HG02970 (cell line): Measurements from ENCODE around the gene SPAAR.
"Not testable (repeated sequence)": the region's sequence is repeated elsewhere in the genome, so short reads cannot be mapped to it uniquely, and the experiment has no call there.

Source experiments
- ATAC-seq: cut with Tn5 transposase; IDR thresholded peaks from one replicate; pipeline ENCODE4 v1.9.1; 2021; ENCODE audit warnings: mild to moderate bottlenecking, moderate library complexity, moderate number of reproducible peaks; ENCODE audit not compliant: unreplicated experiment, low FRiP score

Gene SPAAR

GRCh38 chr9:35909274-35909673 is at the start of gene SPAAR:
Gene SPAAR, plus strand, starts transcription at chr9:35909490. Its CDS starts 974 bp downstream, at chr9:35910464.
- no peak for ATAC-seq

GRCh38 chr9:35859990-35860339 is 49.3 kb upstream of the SPAAR start:
- ATAC-seq = no peak

GRCh38 chr9:35861161-35861897 is 48.0 kb upstream of the SPAAR start:
- ATAC-seq = no peak

GRCh38 chr9:35862328-35862727 is 47.0 kb upstream of the SPAAR start:
- ATAC-seq = no peak

GRCh38 chr9:35863583-35863982 is 45.7 kb upstream of the SPAAR start:
- ATAC-seq = no peak

GRCh38 chr9:35864695-35865255 is 44.5 kb upstream of the SPAAR start:
- ATAC-seq = no peak

- ATAC-seq = no peak
Observed at GRCh38 chr9:35867538-35867937, 41.8 kb upstream of the SPAAR start.

GRCh38 chr9:35868933-35869332 is 40.4 kb upstream of the SPAAR start:
- ATAC-seq = no peak

- ATAC-seq = no peak
Observed at GRCh38 chr9:35869621-35870216, 39.6 kb upstream of the SPAAR start.

- ATAC-seq = no peak
Observed at GRCh38 chr9:35870351-35870923, 38.9 kb upstream of the SPAAR start, which contains the start of gene OR13J1. Gene OR13J1, minus strand, starts transcription at chr9:35870401. Its CDS starts 0 bp downstream, at chr9:35870401.

GRCh38 chr9:35871545-35871944 is 37.7 kb upstream of the SPAAR start:
- ATAC-seq = no peak

- no peak for ATAC-seq
Observed at GRCh38 chr9:35872505-35872904, 36.8 kb upstream of the SPAAR start.

GRCh38 chr9:35882263-35882848 is 26.9 kb upstream of the SPAAR start:
- ATAC-seq = no peak

- no peak for ATAC-seq
Observed at GRCh38 chr9:35882996-35883395, 26.3 kb upstream of the SPAAR start.

- not testable (repeated sequence) for ATAC-seq
Observed at GRCh38 chr9:35884908-35885307, 24.4 kb upstream of the SPAAR start.

- no peak for ATAC-seq
Observed at GRCh38 chr9:35891646-35892045, 17.6 kb upstream of the SPAAR start.

GRCh38 chr9:35892051-35892450 is 17.2 kb upstream of the SPAAR start:
- no peak for ATAC-seq

GRCh38 chr9:35896570-35896969 is 12.7 kb upstream of the SPAAR start:
- ATAC-seq = no peak

GRCh38 chr9:35897376-35898099 is 11.8 kb upstream of the SPAAR start:
- ATAC-seq = not testable (repeated sequence)

- ATAC-seq = no peak
Observed at GRCh38 chr9:35898337-35898736, 11.0 kb upstream of the SPAAR start.
